ENCODE measurements around the gene HADHA.
"Not testable (repeated sequence)": the region's sequence is repeated elsewhere in the genome, so short reads cannot be mapped to it uniquely, and the experiment has no call there.

The HADHA gene

DNA sequence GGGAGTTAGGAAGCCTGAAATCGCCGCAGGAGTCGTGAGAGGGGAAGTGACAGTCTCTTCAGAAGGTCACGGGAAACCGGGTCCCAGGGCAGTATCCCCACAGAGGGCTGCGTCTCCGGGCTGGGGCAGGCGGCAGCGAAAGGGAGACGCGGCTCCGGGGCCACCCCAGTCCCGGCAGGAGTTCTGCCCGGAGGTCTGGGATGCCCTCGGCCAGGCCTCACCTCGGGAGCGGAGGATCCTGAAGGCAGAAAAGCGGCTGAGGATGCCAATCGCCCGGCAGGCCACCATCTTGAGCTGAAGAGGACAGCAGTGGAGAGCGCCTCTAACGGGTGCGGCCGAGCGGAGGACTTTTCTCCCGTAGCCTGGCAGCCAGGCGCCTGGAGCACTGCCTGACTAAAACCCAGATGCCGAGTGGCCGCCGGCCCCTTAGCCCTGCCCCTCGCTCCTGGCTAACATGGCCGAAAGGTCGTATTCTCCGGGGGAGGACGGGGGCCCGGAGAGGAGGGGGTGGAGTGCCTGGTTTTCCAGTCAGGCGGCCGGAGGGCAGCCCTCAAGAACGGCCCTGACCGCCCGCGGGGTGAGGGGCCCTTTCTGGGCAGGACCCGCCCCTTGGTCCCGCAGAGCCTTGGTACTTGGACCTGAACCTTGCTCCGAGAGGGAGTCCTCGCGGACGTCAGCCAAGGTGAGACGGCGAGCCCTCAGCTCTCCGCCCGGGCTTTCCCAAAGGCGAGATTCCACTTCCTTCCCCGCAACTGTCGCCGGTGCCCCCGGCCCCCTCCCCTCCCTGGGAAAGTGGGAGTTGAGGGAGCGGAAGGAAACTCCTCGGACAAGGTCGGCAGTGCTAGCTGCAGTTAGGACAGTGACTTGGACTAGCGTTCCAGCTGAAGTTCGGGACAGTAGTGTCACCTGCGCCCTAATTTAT lies at the start of gene HADHA, which contains the start of gene HADHB:
Gene HADHA, minus strand, starts transcription at position 324 of the 922 bp plus-strand sequence. Its CDS starts 36 bp downstream, at position 288.
Gene HADHB, plus strand, starts transcription at position 631 of the 922 bp plus-strand sequence. CDS start 9,316 bp downstream, outside the sequence.
- peak; percentile 93 for DNase-seq (ENCODE audit: low spot score)

DNA sequence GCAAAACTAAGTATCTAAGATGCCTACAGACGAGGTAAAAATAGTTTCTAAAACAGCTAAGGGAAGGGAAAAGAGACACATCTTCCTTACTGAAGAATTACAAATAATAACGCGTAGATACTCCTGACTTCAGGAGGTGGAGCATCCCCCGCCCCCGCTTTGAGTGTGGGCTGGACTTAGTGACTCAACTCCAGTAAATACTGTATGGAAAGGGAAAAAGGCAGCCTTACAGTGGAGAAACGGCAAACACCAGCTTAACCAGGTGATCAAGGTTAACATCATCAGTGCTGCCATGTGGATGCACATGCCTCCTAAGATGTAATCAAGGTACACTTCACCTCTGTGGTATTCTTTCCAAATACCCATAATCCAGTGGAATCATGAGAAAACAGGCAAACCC lies 48.2 kb upstream of the HADHA start:
- DNase-seq (ENCODE audit: low spot score), result no peak

DNA sequence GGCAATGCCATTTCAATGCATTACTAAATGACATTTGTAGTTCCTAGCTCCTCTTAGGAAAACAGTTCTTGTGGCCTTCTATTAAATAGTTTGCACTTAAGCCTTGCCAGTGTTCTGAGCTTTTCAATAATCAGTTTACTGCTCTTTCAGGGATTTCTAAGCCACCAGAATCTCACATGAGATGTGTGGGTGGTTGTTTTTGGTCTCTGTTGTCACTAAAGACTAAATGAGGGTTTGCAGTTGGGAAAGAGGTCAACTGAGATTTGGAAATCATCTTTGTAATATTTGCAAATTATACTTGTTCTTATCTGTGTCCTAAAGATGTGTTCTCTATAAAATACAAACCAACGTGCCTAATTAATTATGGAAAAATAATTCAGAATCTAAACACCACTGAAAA lies 45.6 kb upstream of the HADHA start:
- DNase-seq (ENCODE audit: low spot score), result no peak

DNA sequence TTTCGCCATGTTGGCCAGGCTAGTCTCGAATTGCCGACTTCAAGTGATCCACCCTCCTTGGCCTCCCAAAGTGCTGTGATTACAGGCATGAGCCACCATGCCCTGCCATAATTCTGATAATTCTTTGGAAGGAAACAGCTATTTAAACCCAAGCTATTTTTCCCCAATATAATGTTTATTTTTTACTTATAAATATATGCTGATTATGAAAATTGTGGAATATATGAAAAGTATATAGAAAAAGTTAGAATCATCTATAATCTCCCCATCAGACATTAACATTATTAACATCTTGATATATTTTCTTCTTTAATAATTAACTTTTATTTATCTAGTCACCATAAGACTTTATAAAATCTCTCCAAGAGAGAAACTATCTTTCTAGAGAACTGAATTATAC lies 41.5 kb upstream of the HADHA start:
- no peak for DNase-seq (ENCODE audit: low spot score)

DNA sequence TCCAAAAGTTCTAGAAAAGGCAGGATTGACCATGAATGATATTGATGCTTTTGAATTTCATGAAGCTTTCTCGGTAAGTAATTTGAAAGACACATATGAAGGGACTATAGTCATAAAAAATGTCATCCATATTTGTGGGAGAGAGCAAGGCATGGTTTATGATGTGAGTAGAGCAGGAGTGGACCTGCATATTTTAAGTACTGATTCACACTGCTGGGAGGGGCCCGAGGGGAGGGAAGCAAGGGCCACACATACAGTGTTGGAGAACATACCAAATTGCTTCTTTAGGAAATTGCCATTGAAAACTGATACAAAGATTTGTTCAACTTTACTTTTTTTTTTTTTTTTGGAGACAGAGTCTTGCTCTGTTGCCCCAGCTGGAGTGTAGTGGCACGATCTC lies 39.7 kb upstream of the HADHA start:
- no peak for DNase-seq (ENCODE audit: low spot score)

DNA sequence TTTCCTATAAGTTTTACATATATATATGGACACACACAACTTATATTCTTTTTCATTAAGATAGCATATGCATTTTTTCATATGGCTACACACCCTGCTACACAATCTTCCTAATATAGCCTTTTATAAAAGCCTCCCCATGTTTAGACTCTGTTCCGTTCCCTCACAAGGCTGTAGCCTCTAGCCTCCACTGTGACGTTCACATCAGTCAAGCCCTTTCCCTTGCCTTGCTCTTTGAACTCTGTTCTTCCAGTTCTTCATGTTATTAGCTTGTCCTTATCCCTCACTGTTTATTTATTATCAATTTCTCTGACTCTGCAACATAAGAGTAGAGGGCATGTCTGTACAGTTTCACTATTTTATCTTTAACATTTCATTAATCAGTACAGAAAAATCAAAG lies 39.2 kb upstream of the HADHA start:
- no peak for DNase-seq (ENCODE audit: low spot score)

DNA sequence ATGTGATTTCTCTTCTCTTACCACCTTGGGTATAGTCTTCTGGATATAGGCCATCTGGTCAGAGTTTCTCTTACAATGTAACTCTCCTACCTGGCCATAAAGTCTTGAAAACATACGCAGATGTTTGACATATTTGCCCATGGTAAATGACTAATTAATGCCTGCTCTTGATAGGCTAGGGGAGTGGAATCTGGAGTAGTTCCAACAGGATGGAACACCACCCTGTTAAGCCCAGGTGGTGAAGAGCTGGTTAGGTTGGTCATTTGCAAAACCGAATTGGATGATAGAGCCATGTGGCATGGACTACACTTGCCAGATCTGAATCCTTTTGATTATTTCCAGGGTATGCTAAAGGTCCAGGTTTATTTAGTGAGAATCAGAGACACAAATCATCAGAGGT lies 36.8 kb upstream of the HADHA start:
- DNase-seq (ENCODE audit: low spot score), result no peak

DNA sequence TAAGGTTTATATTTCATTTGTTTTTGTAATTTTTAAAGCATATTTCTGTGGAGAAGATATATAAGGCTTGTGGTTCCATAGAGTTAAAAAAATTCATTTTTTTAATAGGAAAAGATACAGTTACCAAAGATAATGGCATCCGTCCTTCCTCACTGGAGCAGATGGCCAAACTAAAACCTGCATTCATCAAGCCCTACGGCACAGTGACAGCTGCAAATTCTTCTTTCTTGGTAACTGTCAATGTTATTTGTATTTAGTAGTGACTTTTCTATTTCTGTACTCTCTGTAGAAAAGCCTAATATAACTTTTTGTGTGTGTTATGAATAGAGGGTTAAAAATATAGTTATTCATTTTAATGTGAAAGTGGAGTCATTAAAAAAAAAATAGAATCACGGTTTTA lies 35.5 kb upstream of the HADHA start:
- no peak for DNase-seq (ENCODE audit: low spot score)

DNA sequence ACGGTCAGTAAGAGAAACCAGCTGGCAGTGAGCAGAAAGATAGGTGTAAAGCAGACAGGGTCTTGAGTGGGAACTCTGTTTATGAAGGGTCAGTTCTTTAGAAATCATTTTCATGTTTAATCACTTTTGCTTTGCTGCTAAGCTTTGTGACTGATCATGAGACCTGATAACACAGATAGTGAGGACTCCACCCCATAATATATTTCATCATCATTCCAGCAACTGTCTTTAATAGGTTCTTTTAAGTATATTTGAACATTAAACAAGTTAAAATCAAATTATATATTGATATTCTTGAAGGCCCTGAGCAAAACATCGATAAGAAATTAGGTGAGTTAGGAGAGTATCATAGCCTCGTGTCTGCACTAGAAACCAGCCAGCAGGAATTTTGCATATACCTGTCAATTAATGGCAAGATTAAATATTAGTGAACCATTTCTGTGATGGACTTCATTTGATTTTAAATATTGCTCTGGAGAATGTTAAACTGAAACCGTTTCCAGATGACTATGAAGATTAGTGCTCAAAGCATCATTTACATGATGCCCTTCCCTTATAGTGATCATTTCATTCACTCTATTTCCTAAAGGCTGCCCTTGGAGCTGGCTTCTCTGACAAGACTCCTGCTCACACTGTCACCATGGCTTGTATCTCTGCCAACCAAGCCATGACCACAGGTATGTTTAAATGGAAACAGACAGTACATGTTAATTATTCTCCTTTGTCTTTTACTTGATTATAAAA lies 32.2 kb upstream of the HADHA start:
- DNase-seq (ENCODE audit: low spot score), result no peak

DNA sequence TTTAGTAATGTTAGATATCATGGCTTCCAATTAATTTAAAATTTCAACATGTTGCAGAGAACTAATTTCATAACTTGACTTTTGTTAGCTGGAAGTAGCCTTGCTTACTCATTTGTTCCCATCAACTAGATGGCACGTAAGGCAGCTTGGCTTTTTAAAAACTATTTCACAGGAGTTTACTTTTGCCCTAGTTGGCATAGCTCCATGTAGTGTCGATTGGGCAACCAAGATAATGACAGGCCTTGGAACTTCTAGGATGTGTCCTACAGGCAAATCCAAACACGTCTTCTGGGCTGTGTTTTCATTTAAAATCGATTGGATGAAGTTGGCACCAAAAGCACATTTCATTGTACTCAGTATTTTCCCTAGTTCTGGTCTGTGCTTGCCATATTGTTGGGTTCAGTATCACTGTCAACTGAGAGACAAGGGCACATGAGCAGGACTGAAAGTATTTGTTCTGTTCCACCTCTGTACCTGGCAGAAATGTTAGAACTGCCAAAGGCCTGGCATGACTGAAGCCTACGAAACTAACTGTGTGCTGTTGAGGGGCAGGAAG lies 29.7 kb upstream of the HADHA start:
- DNase-seq (ENCODE audit: low spot score), result no peak

DNA sequence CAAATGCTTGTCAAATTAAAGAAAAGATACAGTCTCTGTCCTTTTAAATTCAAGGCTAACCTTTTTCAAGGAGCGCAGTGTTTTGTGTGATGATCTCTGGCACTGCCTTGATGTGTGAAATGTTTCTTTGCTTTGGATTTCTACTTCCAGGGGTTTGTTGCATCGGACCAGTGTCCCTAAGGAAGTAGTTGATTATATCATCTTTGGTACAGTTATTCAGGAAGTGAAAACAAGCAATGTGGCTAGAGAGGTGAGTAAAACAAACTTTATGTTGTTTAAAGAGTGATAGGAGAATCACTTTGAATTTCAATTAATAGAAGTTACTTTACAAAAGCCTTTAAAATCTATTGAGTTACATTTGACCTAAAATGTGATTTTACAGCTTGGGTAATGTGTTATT lies 29.1 kb upstream of the HADHA start:
- DNase-seq (ENCODE audit: low spot score), result no peak

DNA sequence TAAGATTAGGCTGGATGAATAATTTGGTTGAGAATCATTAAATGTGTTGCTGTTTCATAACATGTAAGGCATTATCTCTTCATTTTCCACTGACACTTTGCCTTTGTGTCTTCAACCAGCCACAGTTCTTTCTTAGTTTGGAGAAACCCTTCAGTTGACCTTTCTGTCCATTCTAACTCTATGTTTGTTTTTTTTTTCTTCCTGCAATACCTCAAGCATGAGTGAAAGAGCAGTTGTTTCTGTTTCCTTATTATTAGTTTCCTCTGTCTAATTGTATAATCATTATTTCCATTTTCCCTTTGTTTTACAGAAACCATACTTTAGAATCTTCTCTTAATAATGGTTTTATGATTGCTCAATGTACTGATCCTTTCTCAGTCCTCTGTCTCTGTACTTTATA lies 25.9 kb upstream of the HADHA start:
- no peak for DNase-seq (ENCODE audit: low spot score)

DNA sequence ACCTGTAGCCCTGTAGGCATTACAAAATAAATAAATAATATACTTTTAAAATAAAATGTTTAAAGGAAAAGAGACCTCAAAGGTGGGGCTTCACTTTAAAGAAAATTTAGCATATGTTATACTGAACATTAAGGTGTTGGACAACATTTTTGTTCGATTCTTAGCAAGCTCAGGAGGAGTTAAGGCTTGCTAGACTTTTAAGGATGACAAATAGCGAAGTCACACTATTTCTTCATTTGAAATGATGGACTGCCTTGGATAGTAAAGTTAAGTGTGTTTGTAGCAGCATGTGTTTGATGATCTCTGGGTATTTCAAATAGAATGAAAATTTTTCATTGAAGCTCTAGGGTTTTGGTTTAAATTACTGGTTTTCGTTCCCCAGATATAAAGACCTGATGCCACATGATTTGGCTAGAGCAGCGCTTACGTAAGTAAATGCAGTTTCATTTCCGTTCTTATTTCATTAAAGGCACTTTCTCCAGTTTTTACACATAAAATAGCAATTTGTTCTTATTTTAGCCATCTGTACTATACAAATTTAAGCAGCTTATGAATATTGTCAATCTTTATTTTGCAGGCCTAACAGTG lies 25.2 kb upstream of the HADHA start:
- no peak for DNase-seq (ENCODE audit: low spot score)

DNA sequence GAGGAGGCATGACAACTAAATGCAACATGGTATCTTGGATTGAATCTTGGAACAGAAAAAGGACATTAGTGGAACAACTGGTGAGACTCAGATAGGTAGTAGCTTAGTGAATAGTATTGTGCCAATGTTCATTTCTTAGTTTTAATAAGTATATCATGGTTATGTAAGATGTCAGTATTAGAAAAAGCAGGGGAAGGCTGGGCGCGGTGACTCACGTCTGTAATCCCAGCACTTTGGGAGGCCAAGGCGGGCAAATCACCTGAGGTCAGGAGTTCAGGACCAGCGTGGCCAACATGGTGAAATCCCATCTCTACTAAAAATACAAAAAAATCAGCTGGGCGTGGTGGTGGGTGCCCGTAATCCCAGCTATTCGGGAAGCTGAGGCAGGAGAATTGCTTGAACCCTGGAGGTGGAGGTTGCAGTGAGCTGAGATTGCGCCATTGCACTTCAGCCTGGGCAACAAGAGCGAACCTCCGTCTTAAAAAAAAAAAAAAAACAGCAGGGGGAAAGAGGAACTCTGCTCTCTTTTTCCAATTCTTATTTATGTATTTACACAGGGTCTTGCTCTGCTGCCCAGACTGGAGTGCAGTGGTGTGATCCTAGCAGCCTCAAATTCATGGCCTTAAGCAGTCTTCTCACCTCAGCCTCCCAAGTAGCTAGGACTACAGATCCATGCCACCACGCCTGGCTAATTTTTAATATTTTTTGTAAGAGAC lies 24.4 kb upstream of the HADHA start:
- not testable (repeated sequence) for DNase-seq (ENCODE audit: low spot score)

DNA sequence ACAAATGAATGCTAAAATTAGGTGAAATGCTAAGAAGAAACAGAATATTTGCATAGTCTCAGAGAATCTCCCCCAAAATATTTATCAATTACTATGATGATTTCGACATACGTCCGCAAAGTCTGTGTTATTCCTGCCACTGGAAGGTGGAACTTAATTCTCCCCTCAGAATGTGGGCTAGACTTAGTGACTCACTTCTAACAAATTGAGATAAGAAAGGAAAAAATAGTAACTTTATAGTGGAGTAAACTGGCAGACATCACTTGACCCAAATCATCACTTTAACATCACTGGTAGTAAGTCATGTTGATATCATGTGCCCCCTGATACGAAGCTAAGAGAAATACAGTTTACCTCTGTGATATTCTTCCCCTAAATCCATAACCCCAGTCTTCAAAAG lies 23.8 kb upstream of the HADHA start:
- DNase-seq (ENCODE audit: low spot score), result no peak

DNA sequence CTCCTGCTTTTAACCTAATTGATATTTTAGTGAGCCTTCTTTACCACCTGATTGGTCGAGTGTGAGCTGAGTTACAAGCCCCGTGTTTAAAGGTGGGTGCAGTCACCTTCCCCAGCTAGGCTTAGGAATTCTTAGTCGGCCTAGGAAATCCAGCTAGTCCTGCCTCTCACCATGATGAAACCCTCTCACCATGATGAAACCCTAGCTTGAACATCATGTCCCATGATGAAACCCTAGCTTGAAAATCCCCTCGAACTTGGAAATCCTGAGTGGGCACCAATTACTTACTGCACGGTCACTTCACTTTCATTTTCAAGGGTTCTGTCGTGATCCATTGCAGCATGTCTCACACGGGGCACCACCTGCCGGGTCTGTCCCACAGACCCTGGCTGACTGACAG lies 14.4 kb upstream of the HADHA start:
- DNase-seq (ENCODE audit: low spot score), result not testable (repeated sequence)

DNA sequence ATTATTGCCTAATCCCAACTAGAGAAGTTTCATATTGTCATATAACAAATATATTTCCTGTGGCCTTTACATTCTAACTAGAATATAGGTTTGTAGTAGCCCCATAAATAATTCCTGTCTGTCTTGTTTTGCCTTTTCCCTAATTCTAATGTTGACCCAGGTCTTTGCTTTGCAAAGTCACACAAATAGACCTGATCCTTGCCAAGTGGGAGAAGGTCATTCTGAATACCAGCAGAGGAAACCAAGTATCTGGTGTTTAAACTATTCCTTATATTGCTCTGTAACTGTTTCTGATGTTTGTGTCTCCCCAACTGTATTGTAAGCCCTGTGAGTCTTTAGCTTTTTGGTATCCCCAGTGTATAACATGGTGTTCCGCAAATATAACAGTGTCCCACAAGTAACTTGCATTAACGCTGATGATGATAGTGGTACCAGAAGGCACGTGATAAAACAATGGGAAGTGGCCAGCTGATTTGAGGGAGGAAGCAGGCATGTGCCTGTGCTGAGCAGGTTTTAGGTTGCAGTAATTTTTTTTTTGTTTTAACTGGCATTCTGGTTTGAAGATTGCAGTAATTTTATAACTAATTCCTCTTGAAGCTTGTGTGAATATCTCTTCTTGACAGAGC lies 11.4 kb upstream of the HADHA start:
- no peak for DNase-seq (ENCODE audit: low spot score)

DNA sequence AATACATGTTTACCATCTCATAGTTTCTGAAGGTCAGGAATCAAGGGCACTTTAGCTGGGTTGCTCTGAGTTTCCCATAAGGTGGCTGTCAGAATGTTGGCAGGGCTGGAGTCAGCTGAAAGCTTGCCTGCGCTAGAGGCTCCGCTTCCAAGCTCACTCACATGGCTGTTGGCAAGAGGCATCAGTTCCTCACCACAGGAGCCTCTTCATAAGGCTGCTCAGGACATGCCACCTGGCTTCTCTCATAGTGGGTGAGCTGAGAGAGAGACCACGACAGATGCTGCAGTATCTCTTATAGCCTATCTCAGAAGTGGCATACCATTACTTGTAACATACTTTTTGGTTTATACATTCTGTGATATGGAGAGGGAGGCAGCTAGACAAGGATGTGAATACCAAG lies 7.5 kb upstream of the HADHA start:
- peak; percentile 99 for DNase-seq (ENCODE audit: low spot score)

DNA sequence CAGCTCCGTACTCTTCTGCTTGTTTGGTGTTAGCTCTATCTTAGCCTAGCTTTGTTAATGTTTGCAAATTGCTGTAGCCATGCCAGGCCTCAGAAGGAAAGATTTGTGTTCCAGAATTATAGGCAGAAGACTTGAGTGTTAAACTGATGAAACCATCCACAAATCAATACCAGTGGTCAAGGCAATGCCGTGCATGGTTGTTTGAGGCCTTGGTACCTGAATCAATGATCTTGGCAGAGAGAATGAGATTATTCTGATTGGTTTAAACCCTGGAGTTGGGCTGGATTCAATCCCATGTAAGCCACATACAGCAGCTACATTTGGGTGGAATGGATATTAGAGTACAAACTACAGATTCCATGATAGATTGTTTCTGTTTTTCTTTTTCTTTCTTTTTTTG lies 5.2 kb upstream of the HADHA start:
- no peak for DNase-seq (ENCODE audit: low spot score)

DNA sequence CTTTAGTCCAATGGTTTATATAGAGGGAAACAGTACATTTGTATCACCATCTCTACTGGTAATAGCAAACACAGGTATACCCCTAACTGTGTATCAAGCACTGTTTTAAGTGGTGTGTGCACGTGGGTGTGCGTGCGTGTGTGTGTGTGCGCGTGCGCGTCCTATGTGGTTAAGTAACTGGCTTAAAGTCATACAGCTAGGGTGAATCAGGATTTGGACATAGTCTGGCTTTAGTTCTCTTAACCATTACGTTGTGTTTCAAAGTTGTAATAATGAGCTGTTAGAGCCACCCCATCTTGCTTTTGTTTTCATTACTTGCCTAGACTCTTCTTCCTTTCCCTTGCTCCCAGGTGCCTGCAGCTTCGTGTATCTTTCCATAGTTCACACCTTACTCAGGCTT lies 2.4 kb upstream of the HADHA start:
- peak; percentile 43 for DNase-seq (ENCODE audit: low spot score)

DNA sequence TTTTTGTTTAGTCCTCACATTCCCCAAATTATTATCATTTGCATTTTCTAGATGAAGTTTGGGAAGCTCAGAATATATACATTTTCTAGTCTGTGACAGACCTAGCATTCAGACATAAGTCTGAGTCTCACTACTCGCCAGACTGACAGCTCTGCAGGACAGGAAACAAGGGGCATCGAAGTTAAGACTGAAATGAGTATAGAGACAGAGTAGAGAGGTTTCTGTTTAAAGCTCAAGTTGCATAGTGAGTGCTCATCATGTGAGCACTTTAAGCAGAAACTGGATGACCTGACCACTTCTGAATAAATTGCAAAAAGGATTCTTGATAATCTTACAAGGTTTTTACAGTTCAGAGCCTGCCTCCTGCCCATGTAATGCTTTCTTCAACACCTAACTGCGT lies 1.4 kb upstream of the HADHA start:
- DNase-seq (ENCODE audit: low spot score), result peak; percentile 38
